HG03558 (cell line): ENCODE data around the gene AOX1.
"Not testable (repeated sequence)": the region's sequence is repeated elsewhere in the genome, so short reads cannot be mapped to it uniquely, and the experiment has no call there.

ENCODE experiments used
- ATAC-seq: cut with Tn5 transposase; IDR thresholded peaks from one replicate; pipeline ENCODE4 v1.9.1; 2021; ENCODE audit warnings: moderate number of reproducible peaks; ENCODE audit not compliant: unreplicated experiment; ENCODE audit errors: extremely low read depth

Gene AOX1

GRCh38 chr2:200662727-200663126, 76.9 kb downstream of the AOX1 start:
- no peak for ATAC-seq

DNA sequence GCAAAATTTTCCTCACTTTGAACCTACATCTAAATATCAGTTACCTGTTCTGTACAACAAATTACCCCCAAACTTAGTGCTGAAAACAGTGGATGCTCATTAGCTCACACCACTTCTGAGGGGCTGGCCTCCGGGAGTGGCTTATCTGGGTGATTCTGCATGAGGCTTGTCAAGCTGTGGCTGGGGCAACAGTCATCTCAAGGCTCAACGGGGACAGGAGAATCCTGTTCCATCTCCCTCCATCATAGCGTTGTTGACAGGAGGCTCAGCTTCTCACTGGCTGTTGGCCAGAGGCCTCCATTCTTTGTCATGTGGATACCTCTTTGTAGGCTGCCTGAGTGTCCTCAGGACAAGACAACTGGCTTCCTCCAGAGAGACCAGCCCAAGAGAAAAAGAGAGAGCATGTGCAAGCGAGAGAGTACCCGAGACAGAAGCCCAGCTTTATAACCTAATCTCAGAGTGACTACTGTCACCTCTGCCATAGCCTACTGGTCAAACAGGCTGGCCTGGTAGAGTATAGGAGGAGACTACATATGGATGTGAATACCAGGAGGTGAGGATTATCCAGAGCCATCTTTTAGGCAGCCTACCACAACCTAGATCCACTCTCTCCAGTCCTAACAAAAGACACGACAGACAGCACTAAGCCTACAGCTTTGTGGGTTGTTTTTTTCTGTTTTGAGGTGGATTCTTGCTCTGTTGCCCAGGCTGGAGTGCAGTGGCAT, 79.1 kb downstream of the AOX1 start:
- no peak for ATAC-seq

DNA sequence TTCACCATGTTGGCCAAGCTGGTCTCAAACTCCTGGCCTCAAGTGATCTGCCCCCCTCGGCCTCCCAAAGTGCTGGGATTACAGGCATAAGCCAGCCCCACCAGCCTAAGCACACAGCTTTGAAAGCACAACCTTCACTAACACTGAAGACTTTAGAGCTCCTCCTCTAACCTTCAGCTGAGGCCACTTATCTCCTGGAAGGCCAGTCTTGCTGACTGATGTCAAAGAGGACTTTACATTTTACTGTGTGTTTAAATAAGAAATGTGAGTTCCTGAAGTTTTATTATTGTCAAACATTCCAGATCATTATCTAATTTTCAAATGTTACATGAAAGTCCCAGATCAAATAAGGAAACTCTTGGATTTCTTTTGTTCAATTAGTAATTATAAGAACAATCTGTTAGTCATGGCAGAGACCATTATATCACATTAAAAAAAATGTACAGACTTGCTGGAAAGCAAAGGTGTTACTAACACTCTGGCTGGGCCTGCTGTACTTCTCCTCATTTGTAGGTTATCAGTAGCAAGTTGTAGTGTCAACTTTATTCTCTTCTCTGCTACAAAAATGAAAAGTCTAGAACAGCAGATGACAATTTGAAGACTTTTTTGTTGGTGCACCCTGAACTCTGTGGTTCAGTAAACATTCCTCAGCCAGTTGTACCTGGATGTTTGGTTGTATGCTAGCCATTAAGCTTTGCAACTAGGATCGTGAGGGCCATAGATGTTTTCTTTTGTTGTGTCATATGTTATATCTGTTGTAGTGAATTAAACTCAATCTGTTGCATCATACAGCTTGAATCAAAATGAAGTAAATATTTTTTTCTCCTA, 80.0 kb downstream of the AOX1 start:
- no peak for ATAC-seq

DNA sequence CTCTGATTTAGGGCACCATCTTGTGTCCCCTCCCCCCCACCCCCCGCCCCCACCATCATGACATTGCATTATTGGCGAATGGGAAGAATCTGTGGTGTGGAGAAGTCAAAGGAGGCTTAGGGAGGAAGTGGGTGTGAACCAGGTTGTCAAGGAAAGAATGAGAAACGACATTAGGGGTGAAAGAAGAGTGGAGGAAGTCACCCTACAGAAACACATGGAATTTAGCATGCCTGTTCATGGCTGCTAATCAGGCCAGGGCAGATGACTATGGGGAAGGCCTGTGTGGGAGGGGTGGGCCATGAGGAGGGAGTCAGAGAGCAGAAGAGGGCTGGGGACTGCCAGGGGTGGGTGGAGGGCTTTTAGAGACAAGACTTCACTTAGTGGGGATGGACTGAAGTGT, 81.6 kb downstream of the AOX1 start:
- no peak for ATAC-seq

DNA sequence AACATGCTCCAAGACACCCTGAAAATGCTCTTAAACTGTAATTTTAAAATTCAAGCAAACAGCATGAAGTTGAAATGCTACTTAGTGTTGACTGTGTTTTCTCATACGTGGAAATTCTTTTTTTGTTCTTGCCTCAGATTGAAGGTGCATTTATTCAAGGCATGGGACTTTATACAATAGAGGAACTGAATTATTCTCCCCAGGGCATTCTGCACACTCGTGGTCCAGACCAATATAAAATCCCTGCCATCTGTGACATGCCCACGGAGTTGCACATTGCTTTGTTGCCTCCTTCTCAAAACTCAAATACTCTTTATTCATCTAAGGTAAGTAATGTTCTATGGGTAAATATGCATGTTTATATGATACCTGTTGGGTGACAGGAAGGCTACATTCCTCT, 82.7 kb downstream of the AOX1 start:
- no peak for ATAC-seq

DNA sequence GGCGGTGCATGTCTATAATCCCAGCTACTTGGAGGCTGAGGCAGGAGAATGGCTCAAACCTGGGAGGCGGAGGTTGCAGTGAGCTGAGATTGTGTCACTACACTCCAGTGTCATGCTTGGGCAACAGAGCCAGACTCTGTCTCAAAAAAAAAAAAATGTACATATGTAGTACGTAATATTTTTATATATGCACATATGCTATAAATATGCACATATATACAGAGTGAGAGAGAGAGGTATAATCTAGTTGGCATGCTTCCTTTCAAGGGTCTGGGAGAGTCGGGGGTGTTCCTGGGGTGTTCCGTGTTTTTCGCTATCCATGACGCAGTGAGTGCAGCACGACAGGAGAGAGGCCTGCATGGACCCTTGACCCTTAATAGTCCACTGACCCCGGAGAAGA, 83.5 kb downstream of the AOX1 start:
- no peak for ATAC-seq

- no peak for ATAC-seq
These were observed 84.5 kb downstream of the AOX1 start for GRCh38 chr2:200670313-200670712.

- no peak for ATAC-seq
These were observed 84.9 kb downstream of the AOX1 start for GRCh38 chr2:200670751-200671150.

GRCh38 chr2:200673191-200673590, 87.4 kb downstream of the AOX1 start:
- ATAC-seq, result no peak

DNA sequence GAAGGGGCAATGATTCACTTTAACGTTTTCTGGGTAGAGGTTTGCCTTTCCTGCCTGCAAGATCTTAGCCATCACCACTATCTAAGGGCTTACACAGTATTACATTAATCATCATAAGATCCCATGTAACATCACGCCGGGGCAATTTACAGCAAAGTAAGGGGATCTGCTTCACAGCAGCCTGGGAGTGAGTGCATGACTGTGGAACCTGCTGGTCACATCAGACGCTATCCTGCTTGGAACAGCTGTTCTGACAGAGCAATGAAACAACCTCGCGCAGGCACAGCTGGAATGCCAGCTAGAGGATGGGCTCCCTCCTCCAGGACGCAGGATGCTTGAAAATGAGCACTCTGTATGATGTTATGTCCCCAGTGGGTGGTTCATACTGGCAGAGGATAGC, 89.0 kb downstream of the AOX1 start:
- ATAC-seq, result no peak

GRCh38 chr2:200677171-200677570, 91.4 kb downstream of the AOX1 start:
- ATAC-seq, result no peak

GRCh38 chr2:200677721-200678532, 92.1 kb downstream of the AOX1 start:
- no peak for ATAC-seq

- ATAC-seq, result no peak
These were observed 93.3 kb downstream of the AOX1 start for GRCh38 chr2:200679127-200679526.

DNA sequence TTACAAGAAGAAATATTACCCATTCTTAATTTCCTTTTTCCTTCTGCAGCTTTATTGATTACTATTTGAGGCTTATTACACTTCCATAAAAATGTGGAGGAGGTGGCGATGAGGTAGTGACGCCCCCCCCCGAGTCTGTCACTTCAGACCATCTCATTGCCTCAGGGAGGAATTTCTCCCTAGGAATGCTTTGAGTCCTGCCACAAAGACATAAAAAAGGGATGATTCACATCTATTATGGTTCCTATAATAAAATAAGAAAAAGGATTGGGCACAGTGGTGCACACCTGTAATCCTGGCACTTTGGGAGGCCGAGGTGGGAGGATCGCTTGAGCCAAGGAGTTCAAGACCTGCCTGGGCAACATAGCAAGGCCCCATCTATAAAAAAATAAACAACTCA, 93.7 kb downstream of the AOX1 start:
- no peak for ATAC-seq

- no peak for ATAC-seq
These were observed 95.9 kb downstream of the AOX1 start for GRCh38 chr2:200681697-200682096.

DNA sequence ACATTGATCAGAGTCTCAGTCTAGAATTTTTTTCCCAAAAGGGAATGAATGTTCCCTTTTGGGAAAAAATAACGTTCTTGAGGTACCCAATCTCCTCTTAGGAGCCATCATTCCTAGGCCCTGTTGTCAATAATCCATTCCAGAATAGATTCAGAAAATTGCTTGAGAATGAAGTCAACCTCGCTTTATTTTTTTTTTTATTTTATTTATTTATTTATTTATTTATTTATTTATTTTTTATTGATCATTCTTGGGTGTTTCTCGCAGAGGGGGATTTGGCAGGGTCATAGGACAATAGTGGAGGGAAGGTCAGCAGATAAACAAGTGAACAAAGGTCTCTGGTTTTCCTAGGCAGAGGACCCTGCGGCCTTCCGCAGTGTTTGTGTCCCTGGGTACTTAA, 96.6 kb downstream of the AOX1 start:
- ATAC-seq, result not testable (repeated sequence)

GRCh38 chr2:200687922-200688920, 102.4 kb downstream of the AOX1 start:
- no peak for ATAC-seq

- no peak for ATAC-seq
These were observed 103.3 kb downstream of the AOX1 start for GRCh38 chr2:200689115-200689514.

GRCh38 chr2:200693836-200694470, 108.1 kb downstream of the AOX1 start:
- ATAC-seq, result no peak
